HG02763 (cell line): Measurements from ENCODE around the gene CALM3.
"Not testable (repeated sequence)": the region's sequence is repeated elsewhere in the genome, so short reads cannot be mapped to it uniquely, and the experiment has no call there.

Source experiments
- ATAC-seq: cut with Tn5 transposase; IDR thresholded peaks from one replicate; pipeline ENCODE4 v1.9.1; 2021; ENCODE audit warnings: mild to moderate bottlenecking, moderate library complexity; ENCODE audit not compliant: unreplicated experiment

The CALM3 gene

GRCh38 chr19:46601318-46602224 lies at the start of gene CALM3:
TSS of gene CALM3 (plus strand) at chr19:46601330. CDS start at chr19:46601435, 105 bp downstream.
- ATAC-seq, result no peak

DNA sequence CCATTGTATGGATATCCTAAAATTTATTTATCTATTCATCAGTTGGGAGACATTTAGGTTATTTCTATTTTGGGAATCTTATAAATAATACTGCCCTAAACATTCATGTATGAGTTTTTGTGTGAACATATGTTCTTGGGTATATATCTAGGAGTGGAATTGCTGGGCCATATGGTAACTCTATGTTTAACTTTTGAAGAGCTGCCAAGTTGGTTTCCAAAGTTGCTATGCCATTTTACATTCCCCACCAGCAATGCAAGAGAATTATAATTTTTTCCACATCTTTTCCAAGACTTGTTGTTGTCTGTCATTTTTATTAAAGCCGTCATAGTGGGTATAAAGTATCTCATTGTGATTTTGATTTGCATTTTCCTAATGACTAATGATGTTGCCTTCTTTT lies 48.2 kb upstream of the CALM3 start:
- no peak for ATAC-seq

DNA sequence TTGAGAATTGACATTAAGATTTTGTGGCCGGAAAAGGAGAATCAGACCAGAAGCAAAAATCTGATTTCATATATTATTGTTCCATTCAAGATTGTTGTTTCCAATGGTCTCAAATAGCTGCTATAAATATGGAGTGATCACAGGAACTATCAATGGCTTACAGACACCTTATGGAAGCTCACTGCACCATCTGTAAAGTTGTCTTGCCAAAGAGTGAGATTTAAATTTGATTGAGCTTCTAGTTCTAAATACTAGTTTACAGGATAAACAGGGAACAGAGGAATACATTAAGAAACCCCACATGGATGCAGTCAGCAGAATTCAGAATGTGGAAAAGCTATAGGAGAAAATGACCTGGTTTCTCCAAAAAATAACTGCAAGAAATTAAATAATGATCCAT lies 47.0 kb upstream of the CALM3 start:
- no peak for ATAC-seq

GRCh38 chr19:46555628-46556280 lies 45.4 kb upstream of the CALM3 start:
- ATAC-seq, result no peak

- not testable (repeated sequence) for ATAC-seq
Measured at GRCh38 chr19:46556471-46556870, 44.7 kb upstream of the CALM3 start.

GRCh38 chr19:46559203-46559602 lies 41.9 kb upstream of the CALM3 start:
- no peak for ATAC-seq

- not testable (repeated sequence) for ATAC-seq
Measured at GRCh38 chr19:46559675-46560074, 41.5 kb upstream of the CALM3 start.

- no peak for ATAC-seq
Measured at GRCh38 chr19:46564701-46565100, 36.4 kb upstream of the CALM3 start.

- no peak for ATAC-seq
Measured at GRCh38 chr19:46571495-46571894, 29.6 kb upstream of the CALM3 start.

GRCh38 chr19:46573679-46574498 lies 27.2 kb upstream of the CALM3 start:
- ATAC-seq, result no peak

GRCh38 chr19:46574533-46574932 lies 26.6 kb upstream of the CALM3 start:
- no peak for ATAC-seq

- no peak for ATAC-seq
Measured at GRCh38 chr19:46578450-46578849, 22.7 kb upstream of the CALM3 start.

DNA sequence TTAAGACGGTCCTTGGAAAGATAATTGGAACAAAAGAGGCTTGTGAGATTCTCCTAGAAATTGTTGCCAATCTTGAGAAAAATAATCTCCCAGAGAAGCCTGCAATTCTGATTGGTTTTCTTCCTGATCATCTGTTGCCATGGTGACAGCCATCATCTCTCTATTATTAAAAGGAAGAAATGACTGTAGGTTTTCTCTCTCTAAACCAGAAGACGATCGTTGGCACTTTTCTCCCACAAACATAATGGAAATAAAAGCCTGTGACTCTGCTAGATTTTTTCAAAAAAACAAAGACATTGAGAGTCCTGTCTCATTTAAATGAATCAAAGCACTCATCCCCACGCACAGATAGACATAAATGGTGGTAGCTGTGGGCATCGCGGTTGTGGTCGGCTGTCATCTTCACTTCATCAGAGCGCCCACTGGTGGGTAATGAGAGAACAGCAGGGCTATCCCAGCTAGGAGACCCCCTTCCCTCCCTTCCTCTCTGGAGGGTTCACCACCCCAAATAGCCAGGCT lies 21.7 kb upstream of the CALM3 start:
- no peak for ATAC-seq

GRCh38 chr19:46580247-46580646 lies 20.9 kb upstream of the CALM3 start:
- no peak for ATAC-seq

GRCh38 chr19:46585539-46585938 lies 15.6 kb upstream of the CALM3 start:
- ATAC-seq, result no peak

DNA sequence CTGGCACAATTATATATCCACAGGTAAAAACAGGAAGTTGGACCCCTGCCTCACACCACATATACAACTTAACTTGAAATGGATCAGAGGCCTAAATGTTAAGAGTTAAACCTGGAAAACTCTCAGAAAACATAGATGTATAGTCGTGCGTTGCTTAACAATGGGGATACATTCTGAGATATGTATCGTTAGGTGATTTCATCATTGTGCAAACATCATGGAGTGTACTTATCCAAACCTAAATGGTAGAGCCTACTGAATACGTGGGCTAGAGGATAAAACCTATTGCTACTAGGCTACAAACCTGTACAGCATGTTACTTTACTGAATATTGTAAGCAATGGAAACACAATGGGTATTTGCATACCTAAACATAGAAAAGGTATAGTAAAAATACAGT lies 14.8 kb upstream of the CALM3 start:
- ATAC-seq, result no peak

- ATAC-seq, result no peak
Measured at GRCh38 chr19:46587861-46588260, 13.3 kb upstream of the CALM3 start.

DNA sequence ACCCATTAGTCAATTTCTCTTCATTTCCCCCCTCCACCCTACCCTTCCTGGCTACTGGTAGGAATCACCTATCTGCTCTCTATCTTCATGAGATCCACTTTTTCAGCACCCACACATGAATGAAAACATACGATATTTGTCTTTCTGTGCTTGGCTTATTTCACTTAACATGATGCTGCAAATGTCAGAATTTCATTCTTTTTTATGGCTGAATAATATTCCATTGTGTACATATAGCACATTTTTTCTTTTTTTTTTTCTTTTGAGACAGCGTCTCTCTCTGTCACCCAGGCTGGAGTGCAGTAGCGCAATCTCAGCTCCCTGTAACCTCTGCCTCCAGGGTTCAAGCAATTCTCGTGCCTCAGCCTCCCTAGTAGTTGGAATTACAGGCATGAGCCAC lies 9.9 kb upstream of the CALM3 start:
- ATAC-seq, result no peak

DNA sequence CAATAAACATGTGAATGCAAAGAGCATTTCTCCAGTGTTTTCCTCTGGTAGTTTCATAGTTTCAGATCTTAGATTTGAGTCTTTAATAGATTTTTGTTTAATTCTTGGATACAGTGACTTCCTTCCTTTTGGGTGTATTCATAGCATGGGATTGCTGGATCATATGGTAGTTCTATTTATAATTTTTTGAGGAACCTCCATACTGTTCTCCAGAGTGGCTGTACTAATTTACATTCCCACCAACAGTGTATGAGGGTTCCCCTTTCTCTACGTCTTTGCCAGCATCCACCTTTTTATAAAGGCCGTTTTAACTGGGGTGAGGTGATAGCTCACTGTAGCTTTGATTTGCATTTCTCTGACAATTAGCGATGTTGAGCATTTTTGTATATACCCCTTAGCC lies 9.3 kb upstream of the CALM3 start:
- ATAC-seq, result no peak

GRCh38 chr19:46596008-46596407 lies 5.1 kb upstream of the CALM3 start:
- ATAC-seq, result no peak

DNA sequence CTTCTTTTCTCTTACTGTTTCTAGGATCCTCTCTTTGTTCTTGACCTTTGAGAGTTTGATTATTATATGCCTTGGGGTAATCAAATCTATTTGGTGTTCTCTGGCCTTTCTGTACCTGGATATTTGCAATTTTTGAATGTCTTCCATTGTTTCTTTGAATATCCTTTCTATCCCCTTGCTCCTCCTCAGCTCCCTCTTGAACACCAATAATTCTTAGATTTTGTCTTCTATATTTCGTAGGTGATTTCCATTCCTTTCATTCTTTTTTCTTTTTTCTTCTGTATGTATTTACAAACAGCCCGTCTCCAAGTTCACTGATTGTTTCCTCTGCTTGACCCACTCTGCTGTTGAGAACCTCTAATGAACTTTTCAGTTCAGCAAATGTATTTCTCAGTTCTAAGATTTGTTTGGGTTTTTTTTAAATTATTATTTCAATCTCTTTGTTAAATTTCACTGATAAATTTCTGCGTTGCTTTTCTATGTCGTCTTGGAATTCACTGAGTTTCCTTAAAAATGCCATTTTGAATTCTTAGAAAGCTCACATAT lies 2.7 kb upstream of the CALM3 start:
- no peak for ATAC-seq
